Stimulated activated CD4-positive, alpha-beta T cell treated with anti-CD3 and anti-CD28 coated beads, Interleukin-2, amount 100 ng/mL, for 4 hours (primary cell): ENCODE results near the gene RFC1.

Source experiments
- DNase-seq: peaks from one replicate; pipeline ENCODE4 v3.0.0-alpha.2; 2020; ENCODE audit warnings: low read depth

RFC1 gene

GRCh38 chr4:39354254-39354552, 12.0 kb downstream of the RFC1 start:
- DNase-seq, result no peak

GRCh38 chr4:39353478-39354253, 12.5 kb downstream of the RFC1 start:
- DNase-seq, result peak; percentile 39

- peak; percentile 29 for DNase-seq
Measured at GRCh38 chr4:39353149-39353477, 13.0 kb downstream of the RFC1 start.

GRCh38 chr4:39349326-39349725, 16.8 kb downstream of the RFC1 start:
- no peak for DNase-seq

- DNase-seq, result no peak
Measured at GRCh38 chr4:39348371-39349315, 17.5 kb downstream of the RFC1 start.

- no peak for DNase-seq
Measured at GRCh38 chr4:39346856-39347519, 19.2 kb downstream of the RFC1 start.

GRCh38 chr4:39342731-39343130, 23.4 kb downstream of the RFC1 start:
- DNase-seq, result no peak

GRCh38 chr4:39341075-39341725, 25.0 kb downstream of the RFC1 start:
- DNase-seq, result no peak

GRCh38 chr4:39339968-39340367, 26.2 kb downstream of the RFC1 start:
- no peak for DNase-seq

- DNase-seq, result no peak
Measured at GRCh38 chr4:39337841-39338240, 28.3 kb downstream of the RFC1 start.

GRCh38 chr4:39335566-39335965, 30.6 kb downstream of the RFC1 start:
- DNase-seq, result no peak

- no peak for DNase-seq
Measured at GRCh38 chr4:39331191-39331590, 35.0 kb downstream of the RFC1 start.

GRCh38 chr4:39330353-39330752, 35.8 kb downstream of the RFC1 start:
- no peak for DNase-seq

GRCh38 chr4:39326468-39326977, 39.6 kb downstream of the RFC1 start:
- no peak for DNase-seq

- DNase-seq, result no peak
Measured at GRCh38 chr4:39324897-39325613, 41.1 kb downstream of the RFC1 start.

GRCh38 chr4:39324446-39324845, 41.7 kb downstream of the RFC1 start:
- DNase-seq, result no peak

GRCh38 chr4:39323821-39324220, 42.3 kb downstream of the RFC1 start:
- DNase-seq, result no peak

- no peak for DNase-seq
Measured at GRCh38 chr4:39320381-39321115, 45.6 kb downstream of the RFC1 start.

GRCh38 chr4:39319676-39320075, 46.5 kb downstream of the RFC1 start:
- DNase-seq, result no peak

GRCh38 chr4:39312816-39313215, 53.3 kb downstream of the RFC1 start:
- no peak for DNase-seq

- no peak for DNase-seq
Measured at GRCh38 chr4:39308611-39309010, 57.6 kb downstream of the RFC1 start.
